ENCODE results near the gene ROPN1B. TPM values are rescaled to one million over a fixed set of nuclear protein-coding genes. Genes with fewer than 3 reads are reported as not detected.
A peak's percentile ranks its signal among the peaks of the same experiment; 100 is the strongest.
"Not testable (repeated sequence)": the region's sequence is repeated elsewhere in the genome, so short reads cannot be mapped to it uniquely, and the experiment has no call there.

The ROPN1B gene
- total and polyA plus RNA-seq, 4 experiments from 2014 or later: not detected

GRCh38 chr3:125947806-125948205 lies 21.2 kb upstream of the ROPN1B start:
- H3K36me3 Mint-ChIP-seq; POLR2A ChIA-PET (ENCODE audit: partially characterized antibody); H3K4me1 Mint-ChIP-seq; H3K4me1 ChIP-seq (ENCODE audit: insufficient read depth, low read length); H3K4me3 ChIP-seq (ENCODE audit: low read length in 2 of 2); H3K27me3 ChIP-seq (ENCODE audit: insufficient read depth, low read length); H3K27ac Mint-ChIP-seq; CTCF ChIA-PET (ENCODE audit: partially characterized antibody); H3K9me3 Mint-ChIP-seq; H3K27ac ChIP-seq (ENCODE audit: low read depth, low read length); DNase-seq; intact Hi-C loops (cut with micrococcal nuclease); H3K36me3 ChIP-seq (ENCODE audit: insufficient read depth, low read length); H3K4me3 Mint-ChIP-seq; H3K9me3 ChIP-seq (ENCODE audit: control insufficient read depth in 1 of 2, low read length in 2 of 2): not testable (repeated sequence)
- H3K27me3 Mint-ChIP-seq: peaks cover 19 to 29% of the 10 kb centered on the region in 2 donors

DNA sequence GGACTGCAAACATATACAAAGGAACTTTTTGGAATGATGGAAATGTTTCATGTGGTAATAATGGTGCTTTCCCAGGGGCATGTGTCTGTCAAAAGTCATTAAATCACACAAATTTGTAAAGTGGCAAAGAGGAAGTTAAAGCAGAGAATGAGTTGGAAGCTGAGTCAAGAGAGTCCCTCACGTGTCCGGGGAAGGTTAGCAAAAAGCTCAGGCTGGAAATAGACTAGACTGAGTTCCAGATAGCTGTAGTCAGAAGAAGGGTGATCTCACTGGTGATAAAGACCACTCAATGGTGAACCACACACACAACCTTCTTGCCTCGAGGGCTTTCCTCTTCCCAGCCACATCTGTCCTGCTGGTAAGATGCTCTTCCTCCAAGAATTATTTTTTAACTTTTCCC lies 20.1 kb upstream of the ROPN1B start:
- H3K27me3 ChIP-seq (ENCODE audit: insufficient read depth, low read length); DNase-seq; H3K9me3 ChIP-seq (ENCODE audit: control insufficient read depth in 1 of 2, low read length in 2 of 2); H3K4me3 Mint-ChIP-seq; H3K27ac ChIP-seq (ENCODE audit: low read depth, low read length); H3K4me1 ChIP-seq (ENCODE audit: insufficient read depth, low read length); H3K9me3 Mint-ChIP-seq; H3K4me1 Mint-ChIP-seq; H3K36me3 ChIP-seq (ENCODE audit: insufficient read depth, low read length); intact Hi-C loops (cut with micrococcal nuclease); CTCF ChIA-PET (ENCODE audit: partially characterized antibody); POLR2A ChIA-PET (ENCODE audit: partially characterized antibody); H3K4me3 ChIP-seq (ENCODE audit: low read length in 2 of 2); H3K36me3 Mint-ChIP-seq: not testable (repeated sequence)
- Mint-ChIP-seq H3K27me3 (peaks cover 19 to 33% of the 10 kb centered on the region in 2 donors), H3K27ac (peak overlapping the region in 1 of 7 donors; percentile 31)

- H3K36me3 ChIP-seq (ENCODE audit: insufficient read depth, low read length); H3K4me1 ChIP-seq (ENCODE audit: insufficient read depth, low read length); H3K4me1 Mint-ChIP-seq; H3K27me3 ChIP-seq (ENCODE audit: insufficient read depth, low read length); H3K36me3 Mint-ChIP-seq; H3K9me3 Mint-ChIP-seq; H3K27ac ChIP-seq (ENCODE audit: low read depth, low read length); H3K27ac Mint-ChIP-seq; CTCF ChIA-PET (ENCODE audit: partially characterized antibody); intact Hi-C loops (cut with micrococcal nuclease); DNase-seq; POLR2A ChIA-PET (ENCODE audit: partially characterized antibody); H3K4me3 Mint-ChIP-seq; H3K4me3 ChIP-seq (ENCODE audit: low read length in 2 of 2); H3K9me3 ChIP-seq (ENCODE audit: control insufficient read depth in 1 of 2, low read length in 2 of 2): not testable (repeated sequence)
- H3K27me3 Mint-ChIP-seq: peaks cover 15 to 26% of the 10 kb centered on the region in 2 donors
These were observed 17.8 kb upstream of the ROPN1B start for GRCh38 chr3:125951176-125951575.

DNA sequence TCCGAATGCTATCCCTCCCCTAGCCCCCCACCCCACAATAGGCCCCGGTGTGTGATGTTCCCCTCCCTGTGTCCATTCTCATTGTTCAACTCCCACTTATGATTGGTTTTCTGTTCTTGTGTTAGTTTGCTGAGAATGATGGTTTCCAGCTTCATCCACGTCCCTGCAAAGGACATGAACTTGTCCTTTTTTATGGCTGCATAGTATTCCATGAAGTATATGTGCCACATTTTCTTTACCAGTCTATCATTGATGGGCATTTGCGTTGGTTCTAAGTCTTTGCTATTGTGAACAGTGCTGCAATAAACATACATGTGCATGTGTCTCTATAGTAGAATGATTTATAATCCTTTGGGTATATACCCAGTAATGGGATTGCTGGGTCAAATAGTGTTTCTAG lies 12.0 kb upstream of the ROPN1B start:
- H3K27ac Mint-ChIP-seq; H3K27me3 ChIP-seq (ENCODE audit: insufficient read depth, low read length); H3K4me3 Mint-ChIP-seq; H3K4me1 ChIP-seq (ENCODE audit: insufficient read depth, low read length); H3K4me1 Mint-ChIP-seq; H3K9me3 Mint-ChIP-seq; intact Hi-C loops (cut with micrococcal nuclease); DNase-seq; H3K4me3 ChIP-seq (ENCODE audit: low read length in 2 of 2); H3K9me3 ChIP-seq (ENCODE audit: control insufficient read depth in 1 of 2, low read length in 2 of 2); H3K36me3 ChIP-seq (ENCODE audit: insufficient read depth, low read length); POLR2A ChIA-PET (ENCODE audit: partially characterized antibody); H3K27ac ChIP-seq (ENCODE audit: low read depth, low read length); H3K36me3 Mint-ChIP-seq: not testable (repeated sequence)
- H3K27me3 Mint-ChIP-seq: peaks cover 14 to 23% of the 10 kb centered on the region in 2 donors
- CTCF ChIA-PET (ENCODE audit: partially characterized antibody): interaction anchor here (0.5 kb wide), 1 partner anchor 25 kb away, joined by 3 read pairs; no protein-coding TSS in a partner anchor

DNA sequence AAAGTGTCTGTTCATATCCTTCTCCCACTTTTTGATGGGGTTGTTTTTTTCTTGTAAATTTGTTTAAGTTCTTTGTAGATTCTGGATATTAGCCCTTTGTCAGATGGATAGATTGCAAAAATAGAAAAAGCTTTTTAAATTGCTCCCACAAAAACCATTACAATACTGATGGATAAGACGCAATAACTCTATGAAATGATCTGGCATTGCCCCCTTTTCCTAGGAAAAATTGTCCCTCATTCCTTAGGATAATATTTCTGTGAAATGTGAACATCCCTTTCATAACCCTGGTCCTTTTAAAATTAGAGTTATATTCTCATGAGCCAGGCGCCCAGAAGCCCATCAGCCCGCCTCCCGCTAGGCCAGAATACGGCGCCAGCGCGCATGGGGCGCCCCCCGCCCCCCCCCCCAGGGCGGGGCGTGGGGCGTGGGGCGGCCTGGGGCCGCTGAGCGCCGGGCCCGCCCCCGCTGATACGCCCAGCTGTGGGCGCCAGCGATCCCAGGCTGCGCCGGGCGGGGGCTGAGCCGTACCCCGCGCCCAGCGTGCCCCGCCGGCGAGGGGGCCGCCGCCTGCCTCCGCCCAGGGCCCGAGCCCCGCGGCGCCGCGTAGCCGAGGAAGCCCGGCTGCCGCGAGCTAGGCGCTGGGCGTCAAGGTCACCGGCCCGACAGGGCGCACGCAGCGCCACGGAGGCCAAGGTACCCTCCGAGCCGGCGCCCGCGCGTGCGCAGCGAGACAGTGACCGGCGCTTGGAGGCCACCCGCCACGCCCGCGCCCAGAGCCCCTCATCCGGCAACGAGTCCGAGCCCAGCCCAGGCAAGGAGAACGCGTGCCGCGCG lies 11.1 kb upstream of the ROPN1B start:
- H3K4me3 ChIP-seq (ENCODE audit: low read length in 2 of 2): no peak overlapping the region
- Mint-ChIP-seq H3K27ac (no peak overlapping the region), H3K27me3 (peaks cover 11 to 23% of the 10 kb centered on the region in 2 donors), H3K36me3 (peaks cover 0 to 4% of the 10 kb centered on the region in 2 donors), H3K4me3 (no peak overlapping the region), H3K9me3 (peaks cover 0 to 2% (median 0%) of the 10 kb centered on the region in 8 donors), H3K4me1 (no peaks in the 10 kb centered on the region)
- H3K27me3 ChIP-seq (ENCODE audit: insufficient read depth, low read length): no peaks in the 10 kb centered on the region
- ChIA-PET CTCF (ENCODE audit: partially characterized antibody) (interaction anchor here (0.5 kb wide), 1 partner anchor 26 kb away, joined by 3 read pairs; no protein-coding TSS in a partner anchor), POLR2A (ENCODE audit: partially characterized antibody) (no interaction called here)
- no peak overlapping the region for H3K27ac ChIP-seq (ENCODE audit: low read depth, low read length)
- H3K4me1 ChIP-seq (ENCODE audit: insufficient read depth, low read length): no peaks in the 10 kb centered on the region
- no peaks in the 10 kb centered on the region for H3K36me3 ChIP-seq (ENCODE audit: insufficient read depth, low read length)
- DNase-seq: no peak
- no peaks in the 10 kb centered on the region for H3K9me3 ChIP-seq (ENCODE audit: control insufficient read depth in 1 of 2, low read length in 2 of 2)
- intact Hi-C loops (cut with micrococcal nuclease): no loop called here

- Mint-ChIP-seq H3K4me3 (no peak overlapping the region), H3K27ac (no peak overlapping the region), H3K36me3 (peaks cover 0 to 4% of the 10 kb centered on the region in 2 donors), H3K4me1 (no peaks in the 10 kb centered on the region), H3K9me3 (peaks cover 0 to 2% (median 0%) of the 10 kb centered on the region in 8 donors), H3K27me3 (peaks cover 11 to 20% of the 10 kb centered on the region in 2 donors)
- Histone ChIP-seq H3K4me1 (ENCODE audit: insufficient read depth, low read length) (no peaks in the 10 kb centered on the region), H3K27me3 (ENCODE audit: insufficient read depth, low read length) (no peaks in the 10 kb centered on the region), H3K27ac (ENCODE audit: low read depth, low read length) (no peak overlapping the region), H3K36me3 (ENCODE audit: insufficient read depth, low read length) (no peaks in the 10 kb centered on the region), H3K9me3 (ENCODE audit: control insufficient read depth in 1 of 2, low read length in 2 of 2) (no peaks in the 10 kb centered on the region), H3K4me3 (ENCODE audit: low read length in 2 of 2) (no peak overlapping the region)
- POLR2A ChIA-PET (ENCODE audit: partially characterized antibody): no interaction called here
- intact Hi-C loops (cut with micrococcal nuclease): no loop called here
- DNase-seq: no peak
- CTCF ChIA-PET (ENCODE audit: partially characterized antibody): no interaction called here
These were observed 10.3 kb upstream of the ROPN1B start for GRCh38 chr3:125958511-125959316.

GRCh38 chr3:125959317-125960065 lies 9.5 kb upstream of the ROPN1B start:
- Histone ChIP-seq H3K27ac (ENCODE audit: low read depth, low read length) (no peak overlapping the region), H3K9me3 (ENCODE audit: control insufficient read depth in 1 of 2, low read length in 2 of 2) (no peaks in the 10 kb centered on the region), H3K27me3 (ENCODE audit: insufficient read depth, low read length) (no peaks in the 10 kb centered on the region), H3K4me3 (ENCODE audit: low read length in 2 of 2) (no peak overlapping the region), H3K4me1 (ENCODE audit: insufficient read depth, low read length) (no peaks in the 10 kb centered on the region), H3K36me3 (ENCODE audit: insufficient read depth, low read length) (no peaks in the 10 kb centered on the region)
- ChIA-PET POLR2A (ENCODE audit: partially characterized antibody) (no interaction called here), CTCF (ENCODE audit: partially characterized antibody) (no interaction called here)
- intact Hi-C loops (cut with micrococcal nuclease): no loop called here
- Mint-ChIP-seq H3K36me3 (peaks cover 0 to 4% of the 10 kb centered on the region in 2 donors), H3K27ac (no peak overlapping the region), H3K9me3 (peaks cover 0 to 2% (median 0%) of the 10 kb centered on the region in 8 donors), H3K4me1 (no peaks in the 10 kb centered on the region), H3K4me3 (no peak overlapping the region), H3K27me3 (peaks cover 14 to 18% of the 10 kb centered on the region in 2 donors)
- no peak for DNase-seq

All from CD4-positive, alpha-beta memory T cell (primary cell).